ENCODE measurements around the gene MAP4.

The MAP4 gene

GRCh38 chr3:47851888-47852603, 164.2 kb downstream of the MAP4 start:
- TF ChIP-seq CTCF (IDR thresholded peaks at IDR 0.05; ENCODE audit: low read depth, low read length, missing control alignments), result no peak
- DNase-seq (ENCODE audit: low read depth), result no peak
- in situ Hi-C loops (cut with HindIII; ENCODE audit: low sequenced_read_pairs), result no loop called here
- no peak overlapping the region for H3K4me3 ChIP-seq (ENCODE audit: low read depth, low read length)

DNA sequence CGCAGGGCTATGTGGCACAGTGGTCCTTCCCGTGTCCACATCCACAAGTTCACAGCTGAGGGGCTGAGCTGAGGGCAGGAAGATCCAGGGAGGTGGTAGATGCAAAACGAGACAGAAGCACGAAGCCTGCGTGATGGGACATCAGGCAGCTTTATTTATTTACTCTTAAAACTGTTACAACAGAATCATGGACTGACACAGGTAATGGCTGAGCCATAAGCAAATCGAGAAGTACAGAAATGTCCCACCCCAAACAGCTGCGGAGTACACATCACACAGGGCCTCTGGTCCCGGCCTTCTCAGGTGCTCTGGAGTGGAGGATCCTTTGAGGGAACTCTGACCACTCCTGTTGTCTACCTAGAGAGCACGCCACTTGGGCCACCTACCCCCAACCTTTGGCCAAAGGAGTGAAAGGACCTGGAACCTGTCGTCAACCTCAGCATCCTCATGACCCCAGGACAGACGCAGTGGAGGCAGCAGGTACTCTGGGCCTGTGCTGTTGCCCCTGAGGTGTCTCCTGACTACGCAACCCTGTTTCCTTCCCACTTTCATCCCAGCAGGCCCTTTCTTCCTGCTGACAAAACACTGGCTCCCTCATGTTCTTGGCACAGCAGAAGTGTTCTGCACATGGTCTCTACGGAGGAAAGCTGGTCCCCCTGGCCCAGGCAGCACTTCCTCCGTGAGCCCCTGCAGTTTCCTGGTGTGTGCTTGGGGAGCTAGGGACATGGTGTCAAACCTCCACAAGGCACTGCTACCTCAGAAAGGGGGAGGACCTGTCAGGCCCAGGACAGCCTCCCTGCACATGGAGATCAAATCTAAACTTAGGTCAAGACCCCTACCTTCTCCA, 165.4 kb downstream of the MAP4 start:
- DNase-seq (ENCODE audit: low read depth), result no peak
- no peak for TF ChIP-seq CTCF (IDR thresholded peaks at IDR 0.05; ENCODE audit: low read depth, low read length, missing control alignments)
- in situ Hi-C loops (cut with HindIII; ENCODE audit: low sequenced_read_pairs), result no loop called here
- no peak overlapping the region for H3K4me3 ChIP-seq (ENCODE audit: low read depth, low read length)

GRCh38 chr3:47849699-47850563, 166.3 kb downstream of the MAP4 start:
- DNase-seq (ENCODE audit: low read depth), result no peak
- no peak overlapping the region for H3K4me3 ChIP-seq (ENCODE audit: low read depth, low read length)
- in situ Hi-C loops (cut with HindIII; ENCODE audit: low sequenced_read_pairs), result no loop called here
- peak; percentile 65 for TF ChIP-seq CTCF (IDR thresholded peaks at IDR 0.05; ENCODE audit: low read depth, low read length, missing control alignments)

GRCh38 chr3:47849186-47849698, 167.0 kb downstream of the MAP4 start:
- no peak for DNase-seq (ENCODE audit: low read depth)
- no peak overlapping the region for H3K4me3 ChIP-seq (ENCODE audit: low read depth, low read length)
- TF ChIP-seq CTCF (IDR thresholded peaks at IDR 0.05; ENCODE audit: low read depth, low read length, missing control alignments), result no peak
- in situ Hi-C loops (cut with HindIII; ENCODE audit: low sequenced_read_pairs), result no loop called here

DNA sequence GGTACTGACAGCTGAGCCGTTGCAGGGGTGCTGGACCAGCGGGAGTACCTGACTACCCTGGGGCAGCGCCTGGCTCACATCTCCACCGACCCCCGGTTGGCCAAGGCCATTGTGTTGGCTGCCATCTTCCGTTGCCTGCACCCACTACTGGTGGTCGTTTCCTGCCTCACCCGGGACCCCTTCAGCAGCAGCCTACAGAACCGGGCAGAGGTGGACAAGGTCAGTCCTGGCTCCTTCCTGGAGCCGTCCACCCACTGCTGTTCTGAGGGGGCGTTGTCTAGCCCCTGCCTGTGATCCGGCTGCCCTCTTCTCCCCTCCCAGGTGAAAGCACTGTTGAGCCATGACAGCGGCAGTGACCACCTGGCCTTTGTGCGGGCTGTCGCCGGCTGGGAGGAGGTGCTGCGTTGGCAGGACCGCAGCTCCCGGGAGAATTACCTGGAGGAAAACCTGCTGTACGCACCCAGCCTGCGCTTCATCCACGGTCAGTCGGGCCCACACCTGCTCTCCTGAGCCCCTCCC, 167.6 kb downstream of the MAP4 start:
- no peak for TF ChIP-seq CTCF (IDR thresholded peaks at IDR 0.05; ENCODE audit: low read depth, low read length, missing control alignments)
- H3K4me3 ChIP-seq (ENCODE audit: low read depth, low read length), result no peak overlapping the region
- in situ Hi-C loops (cut with HindIII; ENCODE audit: low sequenced_read_pairs), result no loop called here
- no peak for DNase-seq (ENCODE audit: low read depth)

All from astrocyte of the cerebellum (primary cell).